Measurements from ENCODE around the gene RHBDL2. TPM values are rescaled to one million over a fixed set of nuclear protein-coding genes. Genes with fewer than 3 reads are reported as not detected.

The RHBDL2 gene
- total and polyA plus RNA-seq, 2 donors (not counting 3 experiments of a cell fraction or from before 2014, with no cell fraction given), result 0.06 to 1.4 TPM

GRCh38 chr1:38860454-38860795 lies 81.2 kb downstream of the RHBDL2 start:
- peak; percentile 58 for FAIRE-seq
- no peak for TF ChIP-seq CTCF (IDR thresholded peaks at IDR 0.05; ENCODE audit: extremely low read depth in 1 of 2, insufficient read depth in 1 of 2, low read depth in 1 of 2, low read length in 2 of 2)
- no peak for TF ChIP-seq GATA2 (IDR thresholded peaks at IDR 0.05; ENCODE audit: insufficient read depth, insufficient read length, low read depth, low read length)
- no peak for TF ChIP-seq EZH2 (IDR thresholded peaks at IDR 0.05; ENCODE audit: borderline replicate concordance, low read depth, low read length, severe bottlenecking)
- no peak for TF ChIP-seq JUN (IDR thresholded peaks at IDR 0.05; ENCODE audit: borderline replicate concordance, insufficient read depth, insufficient read length, low read depth)
- TF ChIP-seq FOS (IDR thresholded peaks at IDR 0.05; ENCODE audit: borderline replicate concordance, insufficient read depth, low read length), result no peak
- TF ChIP-seq POLR2A (IDR thresholded peaks at IDR 0.05; ENCODE audit: low read depth, low read length), result no peak
- TF ChIP-seq MYC (IDR thresholded peaks at IDR 0.05; ENCODE audit: low read depth, low read length), result no peak
- TF ChIP-seq MAX (IDR thresholded peaks at IDR 0.05; ENCODE audit: insufficient read depth, insufficient read length), result no peak
- TF ChIP-seq POLR2AphosphoS5 (IDR thresholded peaks at IDR 0.05; ENCODE audit: insufficient read depth, low read depth, low read length), result no peak
- peak; percentile 40 for DNase-seq (ENCODE audit: low read depth, low spot score)
- H3K4me2 ChIP-seq (ENCODE audit: insufficient read depth, low read length), result peak overlapping the region; percentile 79
- intact Hi-C loops (cut with micrococcal nuclease) (loop anchor here (10.0 kb wide), 1 partner anchor 714 kb away; the partner anchor contains the start of gene PABPC4), dilution Hi-C loops (cut with MboI; ENCODE audit: extremely low pct_ligation_motif_present, low sequenced_read_pairs) (no loop called here)
- CTCF ChIA-PET, result no interaction called here
- no TSS peak for BruUV-seq (replicated peaks)
- peak overlapping the region; percentile 73 for H3K9ac ChIP-seq (replicated peaks; ENCODE audit: extremely low read depth, insufficient read depth, low read length)
- H3K4me1 ChIP-seq (ENCODE audit: control insufficient read depth, extremely low read depth, insufficient read depth, low read length), result peaks cover 5% of the 10 kb centered on the region
- H3K9me3 ChIP-seq (replicated peaks; ENCODE audit: control insufficient read depth, insufficient read depth, low read length), result no peaks in the 10 kb centered on the region
- H3K27me3 ChIP-seq (ENCODE audit: control insufficient read depth in 2 of 2, insufficient read depth in 2 of 2, low read length in 2 of 2), result no peaks in the 10 kb centered on the region
- H3K36me3 ChIP-seq (ENCODE audit: control insufficient read depth in 2 of 2, extremely low read depth in 1 of 2, insufficient read depth in 2 of 2, low read length in 2 of 2), result peaks cover 7 to 10% of the 10 kb centered on the region in 2 experiments
- H4K20me1 ChIP-seq (replicated peaks; ENCODE audit: control insufficient read depth, extremely low read depth, insufficient read depth, low read length), result no peaks in the 10 kb centered on the region
- peak overlapping the region; percentile 36 for H3K27ac ChIP-seq (ENCODE audit: insufficient read depth, low read depth, low read length)
- H2AFZ ChIP-seq (ENCODE audit: low read depth, low read length), result peak overlapping the region; percentile 90
- peak overlapping the region; percentile 42 to 87 (median 49) for H3K4me3 ChIP-seq (replicated peaks in 1 of 3; ENCODE audit: insufficient read depth in 1 of 3, low read depth in 1 of 3, low read length in 3 of 3)
- H3K79me2 ChIP-seq (ENCODE audit: control insufficient read depth, insufficient read depth, low read length), result peaks cover 19% of the 10 kb centered on the region
- POLR2A ChIA-PET, result no interaction called here
- H3K9me1 ChIP-seq (replicated peaks; ENCODE audit: control insufficient read depth, extremely low read depth, insufficient read depth, low read length), result no peaks in the 10 kb centered on the region
